ENCODE results near the gene CDK14. TPM values are rescaled to one million over a fixed set of nuclear protein-coding genes. Genes with fewer than 3 reads are reported as not detected.

The CDK14 gene
- total and polyA plus RNA-seq, 4 donors = 4.2 to 12.4 (median 7.4) TPM

DNA sequence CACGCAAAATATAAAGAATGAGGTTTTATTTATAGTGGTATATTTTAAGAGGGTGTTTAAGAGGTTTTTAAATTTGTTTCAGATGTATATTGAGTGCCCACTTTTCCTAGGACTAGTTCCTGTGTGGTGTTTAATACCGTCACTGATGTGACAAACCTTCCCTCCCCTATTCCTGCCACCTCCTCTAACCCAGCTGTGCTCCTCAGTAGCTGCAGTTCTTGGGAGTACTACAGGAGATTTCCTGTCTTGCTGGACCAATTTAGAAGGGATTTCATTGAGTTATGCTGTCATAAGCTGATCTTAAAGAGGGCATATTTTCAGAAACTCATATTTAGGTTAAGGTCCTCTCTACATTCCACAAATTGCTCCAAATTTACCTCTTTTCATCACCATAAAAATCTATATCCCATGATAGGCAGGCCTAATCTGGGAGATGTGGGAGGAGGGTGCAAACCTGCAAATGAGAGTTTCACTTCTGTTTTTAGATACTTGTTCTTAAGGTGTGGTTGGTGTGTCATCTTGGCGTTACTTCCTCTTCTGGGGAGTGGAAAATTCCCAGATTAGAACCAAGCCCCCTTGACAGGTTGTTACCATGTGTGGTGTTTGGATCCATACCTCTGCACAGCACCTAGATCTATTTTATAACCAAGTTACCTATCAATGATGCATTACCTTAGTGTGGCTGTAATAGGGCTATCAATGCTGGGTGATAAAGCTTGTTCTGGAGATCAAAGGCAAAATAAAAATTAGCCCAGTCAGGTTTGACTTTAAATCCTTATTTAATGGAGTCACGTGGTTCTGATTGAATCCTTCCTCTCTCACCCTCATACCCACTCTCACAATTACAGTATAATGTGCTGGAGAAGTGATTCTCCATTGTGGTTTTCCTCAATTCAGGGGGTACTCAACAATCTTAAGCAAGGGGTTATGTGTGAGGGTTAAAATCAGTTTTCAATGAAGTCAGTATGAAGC is 141.1 kb downstream of the CDK14 start (continued):
- TF ChIP-seq HNF4A (conservative IDR thresholded peaks at IDR 0.05) (no peak), RAD21 (IDR thresholded peaks at IDR 0.05) (no peak), TAF1 (conservative IDR thresholded peaks at IDR 0.05) (no peak)

DNA sequence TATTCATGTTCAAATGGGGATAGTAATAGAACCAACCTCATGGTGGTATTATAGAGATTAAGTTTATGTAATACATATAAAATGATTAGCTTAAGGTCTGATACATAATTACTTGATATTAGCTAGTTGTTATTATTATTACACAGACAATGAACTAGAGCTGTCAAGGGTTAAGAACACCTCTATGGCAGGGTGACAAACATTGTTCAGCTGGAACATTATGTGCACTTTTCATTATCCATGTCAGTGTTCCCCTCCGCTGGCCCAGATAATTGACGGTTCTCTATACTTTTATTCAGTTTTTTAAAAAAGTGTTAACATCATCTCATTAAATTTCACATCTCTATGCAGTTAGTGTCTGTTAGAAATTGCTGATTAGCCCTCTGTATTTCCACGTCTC is 142.1 kb downstream of the CDK14 start:
- H3K4me3 ChIP-seq (ENCODE audit: low read depth in 1 of 3, low read length in 3 of 3) = no peak overlapping the region
- no peak for DNase-seq (ENCODE audit: low spot score)
- H3K9ac ChIP-seq (ENCODE audit: low read depth in 1 of 2, low read length in 2 of 2) = no peak overlapping the region
- H3K9me3 ChIP-seq (ENCODE audit: control insufficient read depth in 4 of 4, low read length in 3 of 4) = no peaks in the 10 kb centered on the region
- 90% methylated on average over 3 of the region's 3 CpGs for WGBS
- H3K27me3 ChIP-seq (ENCODE audit: control insufficient read depth in 4 of 4, insufficient read depth in 4 of 4, low read length in 3 of 4) = no peaks in the 10 kb centered on the region
- H3K27ac ChIP-seq (ENCODE audit: low read depth in 1 of 2, low read length in 2 of 2) = no peak overlapping the region
- peaks cover 0 to 2% (median 0%) of the 10 kb centered on the region in 4 donors for H3K36me3 ChIP-seq (ENCODE audit: control insufficient read depth in 4 of 4, insufficient read depth in 3 of 4, low read depth in 1 of 4, low read length in 3 of 4)
- H3K4me1 ChIP-seq (ENCODE audit: control insufficient read depth in 4 of 4, insufficient read depth in 4 of 4, low read length in 3 of 4) = no peaks in the 10 kb centered on the region
- no peak for TF ChIP-seq MAX (IDR thresholded peaks at IDR 0.05)
- TF ChIP-seq ATF3 (IDR thresholded peaks at IDR 0.05) = no peak
- no peak for TF ChIP-seq REST (IDR thresholded peaks at IDR 0.05)
- no peak for TF ChIP-seq RXRA (IDR thresholded peaks at IDR 0.05)
- TF ChIP-seq, protein P1, sequence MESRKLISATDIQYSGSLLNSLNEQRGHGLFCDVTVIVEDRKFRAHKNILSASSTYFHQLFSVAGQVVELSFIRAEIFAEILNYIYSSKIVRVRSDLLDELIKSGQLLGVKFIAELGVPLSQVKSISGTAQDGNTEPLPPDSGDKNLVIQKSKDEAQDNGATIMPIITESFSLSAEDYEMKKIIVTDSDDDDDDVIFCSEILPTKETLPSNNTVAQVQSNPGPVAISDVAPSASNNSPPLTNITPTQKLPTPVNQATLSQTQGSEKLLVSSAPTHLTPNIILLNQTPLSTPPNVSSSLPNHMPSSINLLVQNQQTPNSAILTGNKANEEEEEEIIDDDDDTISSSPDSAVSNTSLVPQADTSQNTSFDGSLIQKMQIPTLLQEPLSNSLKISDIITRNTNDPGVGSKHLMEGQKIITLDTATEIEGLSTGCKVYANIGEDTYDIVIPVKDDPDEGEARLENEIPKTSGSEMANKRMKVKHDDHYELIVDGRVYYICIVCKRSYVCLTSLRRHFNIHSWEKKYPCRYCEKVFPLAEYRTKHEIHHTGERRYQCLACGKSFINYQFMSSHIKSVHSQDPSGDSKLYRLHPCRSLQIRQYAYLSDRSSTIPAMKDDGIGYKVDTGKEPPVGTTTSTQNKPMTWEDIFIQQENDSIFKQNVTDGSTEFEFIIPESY (IDR thresholded peaks at IDR 0.05) = no peak
- no peak for TF ChIP-seq TAF1 (conservative IDR thresholded peaks at IDR 0.05)
- no peak for TF ChIP-seq EGR1 (IDR thresholded peaks at IDR 0.05; ENCODE audit: low read depth in 2 of 2)
- TF ChIP-seq JUND (IDR thresholded peaks at IDR 0.05) = no peak
- no peak for TF ChIP-seq HNF4G (IDR thresholded peaks at IDR 0.05)
- TF ChIP-seq NR2F2 (IDR thresholded peaks at IDR 0.05) = no peak
- TF ChIP-seq HNF4A (conservative IDR thresholded peaks at IDR 0.05) = no peak
- TF ChIP-seq SP1 (IDR thresholded peaks at IDR 0.05) = no peak
- no peak for TF ChIP-seq FOXA2 (IDR thresholded peaks at IDR 0.05)
- TF ChIP-seq FOXA1 (IDR thresholded peaks at IDR 0.05) = no peak
- TF ChIP-seq YY1 (IDR thresholded peaks at IDR 0.05) = no peak
- no peak for TF ChIP-seq GABPA (IDR thresholded peaks at IDR 0.05 in 1 of 2, conservative IDR thresholded peaks at IDR 0.05 in 1 of 2)
- TF ChIP-seq CTCF (IDR thresholded peaks at IDR 0.05; ENCODE audit: low read depth, low read length, missing input control) = no peak
- TF ChIP-seq RAD21 (IDR thresholded peaks at IDR 0.05) = no peak
